HG03103 (cell line): ENCODE results near the gene FAM98B.

ENCODE experiments used
- ATAC-seq: cut with Tn5 transposase; IDR thresholded peaks from one replicate; pipeline ENCODE4 v1.9.1; 2021; ENCODE audit warnings: low read depth; ENCODE audit not compliant: unreplicated experiment

Gene FAM98B

DNA sequence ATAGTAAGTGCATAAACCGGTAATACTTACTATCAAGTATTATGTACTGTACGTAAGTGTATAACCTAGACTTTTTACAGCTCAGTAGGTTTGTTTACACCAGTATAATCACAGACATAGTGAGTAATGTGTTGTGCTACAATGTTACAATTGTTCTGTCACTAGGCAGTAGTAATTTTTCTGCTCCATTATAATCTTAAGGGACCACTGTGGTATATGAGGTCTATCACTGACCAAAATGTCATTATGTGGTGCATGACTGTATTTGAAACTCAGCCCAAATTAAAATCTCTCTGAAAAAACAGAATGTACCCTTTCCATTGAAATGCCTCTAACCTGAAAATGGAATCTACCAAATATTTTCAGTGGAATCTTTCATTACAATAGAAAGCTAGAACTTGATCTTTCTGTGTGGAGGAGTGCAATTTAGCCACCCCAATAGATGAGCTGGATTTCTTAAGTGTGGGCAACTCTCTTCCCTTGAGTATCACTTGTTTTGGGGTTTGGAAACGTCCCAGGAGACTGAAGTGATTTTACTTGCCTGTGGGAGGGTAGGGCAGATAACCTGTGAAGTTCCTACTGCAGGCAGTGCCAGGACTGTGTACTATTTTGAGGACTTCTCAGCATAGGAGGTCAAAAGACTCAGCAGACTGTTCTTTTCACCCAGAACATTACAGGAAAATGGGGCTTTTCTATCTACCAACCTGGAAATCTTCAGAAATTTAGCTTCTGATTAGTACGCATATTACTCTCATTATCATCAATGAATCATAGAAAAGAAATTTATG lies 50.9 kb downstream of the FAM98B start:
- ATAC-seq, result no peak

GRCh38 chr15:38506997-38507396 lies 53.1 kb downstream of the FAM98B start:
- ATAC-seq, result no peak

DNA sequence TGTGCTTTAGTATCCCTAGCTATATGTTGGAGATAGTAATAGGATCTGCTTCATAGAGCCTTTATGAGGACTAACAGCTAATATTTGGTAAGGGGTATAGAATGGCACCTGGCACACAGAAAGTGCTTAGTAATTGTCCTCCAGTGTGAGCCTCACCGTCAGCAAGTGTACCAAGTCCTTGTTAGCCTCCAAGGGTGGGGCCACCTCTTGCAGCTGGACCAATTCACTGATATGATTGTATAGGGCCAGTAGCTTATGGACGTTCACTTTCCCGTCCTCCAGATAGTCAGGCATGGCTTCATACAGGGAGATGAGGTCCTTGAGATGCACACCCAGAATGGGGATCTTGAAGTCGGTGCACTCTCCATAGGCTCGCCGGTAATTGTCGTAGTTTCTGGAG lies 53.6 kb downstream of the FAM98B start:
- no peak for ATAC-seq

- peak; percentile 66 for ATAC-seq
Measured at GRCh38 chr15:38508647-38509046, 54.7 kb downstream of the FAM98B start.

- ATAC-seq, result no peak
Measured at GRCh38 chr15:38509152-38509551, 55.2 kb downstream of the FAM98B start.

DNA sequence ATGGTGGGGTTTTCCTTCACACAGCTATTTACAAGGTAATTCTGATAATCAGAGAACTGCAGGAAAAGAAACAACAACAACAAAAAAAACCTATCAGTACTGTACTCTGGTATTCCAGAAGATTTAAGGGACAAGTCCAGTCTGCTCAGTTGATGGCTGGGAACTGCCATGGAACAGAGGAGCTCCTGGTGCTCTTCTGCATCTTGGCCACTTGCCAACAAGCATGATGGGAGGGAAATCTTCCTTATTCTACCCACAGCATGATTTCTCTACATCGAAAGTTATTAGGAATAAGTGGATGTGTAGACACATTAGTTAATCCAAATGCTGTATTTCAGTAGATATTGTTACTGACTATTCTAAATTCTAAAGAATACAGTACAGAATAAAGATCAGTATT lies 59.0 kb downstream of the FAM98B start:
- no peak for ATAC-seq

DNA sequence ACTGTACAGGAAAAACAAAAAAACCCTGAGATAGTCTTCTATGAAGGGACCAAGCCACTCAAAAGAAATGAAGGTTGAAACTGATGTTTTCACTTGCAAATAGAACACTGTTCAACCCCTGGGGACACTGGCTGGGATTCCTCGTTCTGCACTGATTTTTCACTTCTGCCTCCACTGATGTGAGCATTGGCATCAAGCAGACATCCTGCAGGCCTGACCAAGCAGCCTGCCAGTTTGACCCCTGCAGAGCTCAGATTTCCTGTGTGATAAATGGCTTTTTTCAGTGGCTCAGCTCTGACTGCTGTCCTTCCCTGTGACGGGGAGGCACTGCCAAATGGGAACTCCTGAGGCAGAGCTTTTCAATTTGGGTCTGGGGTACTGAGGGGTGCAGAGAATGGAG lies 60.7 kb downstream of the FAM98B start:
- peak; percentile 74 for ATAC-seq

DNA sequence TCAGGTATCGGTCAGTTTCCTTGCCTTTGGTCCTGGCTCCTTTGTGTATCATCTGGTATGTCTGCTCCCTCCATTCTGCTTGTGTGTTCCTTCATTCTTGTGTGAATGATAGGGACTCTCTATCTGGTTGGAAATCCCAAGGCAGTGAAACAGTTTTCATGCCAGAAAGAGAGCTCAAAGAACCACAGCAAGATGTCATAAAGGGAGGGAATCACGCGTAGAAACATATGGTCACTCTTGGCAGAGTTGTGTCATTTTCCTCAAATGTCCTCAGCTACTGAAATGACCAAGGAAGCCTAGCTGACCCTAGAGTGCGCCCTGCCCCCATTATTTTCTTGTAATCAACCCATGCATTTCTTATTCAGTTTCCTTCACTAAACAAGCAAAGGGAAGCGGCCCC lies 62.7 kb downstream of the FAM98B start:
- ATAC-seq, result no peak

GRCh38 chr15:38517312-38517975 lies 63.5 kb downstream of the FAM98B start:
- no peak for ATAC-seq

DNA sequence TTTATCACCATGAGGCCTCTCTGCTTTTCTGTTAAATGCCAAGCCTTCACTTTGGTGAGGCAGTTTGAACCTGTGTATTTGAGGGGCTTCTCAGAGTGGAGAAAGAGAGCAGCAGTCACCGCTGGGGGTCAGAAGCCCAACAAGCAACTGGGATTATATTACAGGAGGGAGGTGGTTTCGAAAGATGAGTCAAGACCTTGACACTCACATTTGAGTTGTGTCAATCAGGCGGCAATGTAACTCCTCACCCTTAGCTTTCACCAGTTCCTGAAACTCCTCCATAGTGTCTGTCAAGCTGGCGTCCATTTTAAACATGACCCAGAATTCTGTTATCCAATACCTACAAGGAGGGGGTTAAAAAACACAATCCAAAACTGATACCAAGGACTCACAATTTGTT lies 64.2 kb downstream of the FAM98B start:
- ATAC-seq, result no peak

DNA sequence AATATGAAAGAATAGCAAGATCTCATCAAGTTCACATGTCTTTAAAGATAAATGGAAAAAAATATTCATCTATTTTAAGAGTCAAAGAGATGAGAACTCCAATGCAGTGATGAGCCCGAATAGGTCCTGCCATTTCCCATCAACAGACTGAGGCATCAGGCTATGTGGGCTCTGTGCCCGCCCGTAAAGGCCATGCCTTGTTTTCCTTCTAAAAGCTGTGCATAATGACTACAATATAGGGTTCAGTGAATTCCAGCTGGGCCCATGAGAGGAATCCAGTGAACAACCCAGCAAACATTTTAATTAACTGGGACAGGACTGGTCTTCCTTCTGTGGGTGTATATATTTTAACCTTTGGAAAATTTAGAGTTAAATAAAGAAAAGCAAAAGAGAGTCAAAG lies 66.1 kb downstream of the FAM98B start:
- ATAC-seq, result no peak

- ATAC-seq, result no peak
Measured at GRCh38 chr15:38521316-38521715, 67.4 kb downstream of the FAM98B start.

- ATAC-seq, result no peak
Measured at GRCh38 chr15:38522922-38523321, 69.0 kb downstream of the FAM98B start.

DNA sequence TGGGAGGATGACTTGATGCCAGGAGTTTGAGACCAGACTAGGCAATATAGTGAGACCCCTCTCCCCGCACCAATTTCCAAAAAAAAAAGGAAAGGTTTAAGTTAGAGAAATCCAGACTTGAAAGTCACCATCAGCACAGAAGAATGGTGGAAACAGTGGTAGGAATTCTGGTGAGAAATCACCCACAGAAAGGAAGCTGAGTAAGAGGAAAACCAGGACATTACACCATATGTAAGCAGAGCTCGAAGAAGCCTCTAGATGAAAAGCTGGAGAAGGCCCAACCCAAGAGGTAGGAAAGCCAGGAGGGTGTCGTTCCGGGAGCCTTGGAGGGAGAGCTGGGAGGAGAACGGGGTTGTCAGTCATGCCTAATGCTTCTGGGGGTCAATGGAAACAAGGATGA lies 70.2 kb downstream of the FAM98B start:
- no peak for ATAC-seq

GRCh38 chr15:38525489-38525888 lies 71.6 kb downstream of the FAM98B start:
- no peak for ATAC-seq

- no peak for ATAC-seq
Measured at GRCh38 chr15:38526158-38526557, 72.2 kb downstream of the FAM98B start.

- ATAC-seq, result no peak
Measured at GRCh38 chr15:38528294-38528693, 74.4 kb downstream of the FAM98B start.

DNA sequence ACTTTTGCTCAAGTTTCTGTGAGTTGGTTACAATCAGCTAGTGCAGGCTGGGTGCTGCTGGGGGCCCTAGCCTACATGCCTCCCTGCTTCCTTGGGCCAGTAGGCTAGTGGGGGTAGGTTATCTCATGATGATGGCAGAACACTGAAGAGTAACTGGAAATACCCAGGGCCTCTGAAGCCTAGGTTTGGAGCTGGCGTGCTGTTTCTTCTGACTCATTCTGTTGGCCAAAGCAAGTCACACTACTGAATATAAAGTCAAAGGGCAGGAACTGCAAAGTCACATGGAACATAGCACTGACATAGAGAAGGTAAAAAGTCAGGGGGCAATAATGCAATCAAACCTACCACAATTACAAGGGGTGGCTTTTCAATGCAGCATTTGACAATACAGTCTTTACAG lies 76.2 kb downstream of the FAM98B start:
- ATAC-seq, result no peak

DNA sequence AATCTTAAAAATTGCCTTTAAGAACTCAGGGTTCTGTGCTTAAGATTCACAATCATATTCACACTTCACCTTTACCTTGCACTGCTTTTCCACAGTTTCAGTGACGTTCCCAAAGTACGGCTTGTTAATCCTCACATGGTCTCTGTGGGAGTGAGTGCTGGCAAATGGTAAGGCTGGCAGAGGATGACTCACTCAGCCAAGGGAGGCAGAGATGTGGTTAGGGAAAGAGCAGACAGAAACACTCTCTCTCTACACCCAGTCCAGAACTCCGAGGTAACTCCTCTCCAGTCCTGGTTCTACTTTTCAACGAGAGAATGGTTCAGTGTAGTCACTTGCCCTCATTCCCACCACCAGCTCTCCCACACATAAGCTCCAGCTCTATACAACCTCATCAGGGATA lies 77.6 kb downstream of the FAM98B start:
- ATAC-seq, result no peak

GRCh38 chr15:38532728-38533127 lies 78.8 kb downstream of the FAM98B start:
- ATAC-seq, result no peak

- ATAC-seq, result no peak
Measured at GRCh38 chr15:38533416-38533915, 79.5 kb downstream of the FAM98B start.

DNA sequence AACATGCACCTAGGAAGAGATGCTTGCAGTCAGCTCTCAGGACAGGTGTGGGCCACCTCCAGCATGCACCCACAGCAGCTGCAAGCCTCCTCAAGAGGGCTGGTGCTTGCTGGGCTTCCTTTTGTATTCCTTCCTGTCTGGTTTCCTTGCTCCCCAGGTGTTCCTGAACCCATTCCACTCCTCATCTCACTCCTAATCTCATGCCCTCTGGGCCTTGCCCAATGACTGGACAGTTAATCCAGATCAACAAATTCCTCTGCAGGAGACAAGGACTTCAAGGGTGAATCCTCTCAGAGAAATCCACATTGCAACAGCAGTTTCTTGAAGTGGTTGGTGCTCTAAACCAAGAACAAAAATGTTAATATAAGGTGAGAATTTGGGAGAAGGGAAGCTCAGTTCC lies 80.0 kb downstream of the FAM98B start:
- ATAC-seq, result no peak
